PFSK-1 (cell line): ENCODE results near the gene CEP41.

Source experiments
- FOXP2 ChIP-seq: optimal IDR thresholded peaks from 2 replicates; pipeline ENCODE3; 2011; ENCODE audit warnings: borderline replicate concordance, control low read depth, inconsistent platforms; ENCODE audit not compliant: insufficient read depth; ENCODE audit errors: extremely low read length, extremely low read depth
- POLR2AphosphoS5 ChIP-seq: IDR thresholded peaks from 2 replicates; pipeline ENCODE4 v1.6.1; 2012; ENCODE audit warnings: low read depth, mild to moderate bottlenecking, control low read depth, low read length, moderate library complexity
- REST ChIP-seq, 2 experiments: IDR thresholded peaks; 2 replicates each; pipeline versions ENCODE4 v1.6.1 to v1.8.0; 2011 to 2012; ENCODE audit warnings: low read depth in 2 of 2, low read length in 2 of 2, control low read depth in 1 of 2, inconsistent platforms in 1 of 2, mild to moderate bottlenecking in 1 of 2, moderate library complexity in 1 of 2; ENCODE audit not compliant: insufficient read depth in 1 of 2
- SIN3A ChIP-seq: IDR thresholded peaks from 2 replicates; pipeline ENCODE4 v1.6.1; 2012; ENCODE audit warnings: mild to moderate bottlenecking, low read length, moderate library complexity, borderline replicate concordance; ENCODE audit not compliant: insufficient read depth
- TAF1 ChIP-seq: IDR thresholded peaks from 2 replicates; pipeline ENCODE4 v1.6.1; 2012; ENCODE audit warnings: low read length, control low read depth, borderline replicate concordance; ENCODE audit not compliant: insufficient read depth

CEP41 gene

GRCh38 chr7:130394421-130395195, 46.2 kb downstream of the CEP41 start:
- TF ChIP-seq POLR2AphosphoS5, result no peak
- no peak for TF ChIP-seq FOXP2
- no peak for TF ChIP-seq TAF1
- TF ChIP-seq SIN3A, result no peak
- TF ChIP-seq REST (IDR thresholded peaks at IDR 0.05; ENCODE audit: insufficient read depth in 1 of 2, low read depth in 2 of 2, low read length in 2 of 2), result no peak

GRCh38 chr7:130393841-130394411, 46.9 kb downstream of the CEP41 start:
- TF ChIP-seq FOXP2, result no peak

- TF ChIP-seq POLR2AphosphoS5, result no peak
- TF ChIP-seq TAF1, result no peak
- no peak for TF ChIP-seq REST (IDR thresholded peaks at IDR 0.05; ENCODE audit: insufficient read depth in 1 of 2, low read depth in 2 of 2, low read length in 2 of 2)
- no peak for TF ChIP-seq SIN3A
- no peak for TF ChIP-seq FOXP2
These were observed 47.7 kb downstream of the CEP41 start for GRCh38 chr7:130393101-130393561.

GRCh38 chr7:130390486-130390885, 50.3 kb downstream of the CEP41 start:
- no peak for TF ChIP-seq FOXP2
- TF ChIP-seq REST (IDR thresholded peaks at IDR 0.05; ENCODE audit: insufficient read depth in 1 of 2, low read depth in 2 of 2, low read length in 2 of 2), result no peak
- no peak for TF ChIP-seq SIN3A
- no peak for TF ChIP-seq TAF1
- no peak for TF ChIP-seq POLR2AphosphoS5

GRCh38 chr7:130388671-130389070, 52.1 kb downstream of the CEP41 start:
- TF ChIP-seq TAF1 (no peak), FOXP2 (no peak), POLR2AphosphoS5 (no peak), REST (IDR thresholded peaks at IDR 0.05; ENCODE audit: insufficient read depth in 1 of 2, low read depth in 2 of 2, low read length in 2 of 2) (no peak), SIN3A (no peak)
